HepG2 (cell line): ENCODE results near the gene PKLR. TPM values are rescaled to one million over a fixed set of nuclear protein-coding genes. Genes with fewer than 3 reads are reported as not detected.
A peak's percentile ranks its signal among the peaks of the same experiment; 100 is the strongest.

Source experiments
- ATF7 ChIP-seq, 2 experiments: fragments of 450-650 bp in 1 of 2; sonication (generic) in 1 of 2; formaldehyde crosslinking in 1 of 2; IDR thresholded peaks; 2 replicates each; pipeline versions ENCODE4 v1.4.0 to v1.6.1; 2016 to 2020; ENCODE audit warnings: antibody characterized with exemption in 1 of 2, mild to moderate bottlenecking in 1 of 2, missing genetic modification reagents in 1 of 2
- CENPT ChIP-seq: sonication (generic); formaldehyde crosslinking; IDR thresholded peaks from 2 replicates; pipeline ENCODE4 v1.8.0; 2022; ENCODE audit warnings: low read depth, mild to moderate bottlenecking, moderate library complexity, missing genetic modification reagents
- FOSL2 ChIP-seq: sonication (generic); formaldehyde crosslinking; IDR thresholded peaks from 2 replicates; pipeline ENCODE4 v1.4.0; 2020; ENCODE audit warnings: missing genetic modification reagents
- GFI1 ChIP-seq: sonication (generic); formaldehyde crosslinking; IDR thresholded peaks from 2 replicates; pipeline ENCODE4 v1.5.0; 2020; ENCODE audit warnings: missing genetic modification reagents, mild to moderate bottlenecking, borderline replicate concordance
- KLF13 ChIP-seq: sonication (generic); formaldehyde crosslinking; IDR thresholded peaks from 2 replicates; pipeline ENCODE4 v1.4.0; 2020; ENCODE audit warnings: mild to moderate bottlenecking, missing genetic modification reagents
- NFKB2 ChIP-seq: sonication (generic); formaldehyde crosslinking; IDR thresholded peaks from 2 replicates; pipeline ENCODE4 v1.4.0; 2020; ENCODE audit warnings: missing genetic modification reagents, borderline replicate concordance
- NR3C1 ChIP-seq: sonication (generic); formaldehyde crosslinking; IDR thresholded peaks from 2 replicates; pipeline ENCODE4 v1.4.0; 2020; ENCODE audit warnings: missing genetic modification reagents
- POGZ ChIP-seq: sonication (generic); formaldehyde crosslinking; IDR thresholded peaks from 2 replicates; pipeline ENCODE4 v1.4.0; 2020; ENCODE audit warnings: mild to moderate bottlenecking, missing genetic modification reagents
- POLR2AphosphoS5 ChIP-seq: IDR thresholded peaks from 2 replicates; pipeline ENCODE4 v1.6.1; 2012; ENCODE audit warnings: low read depth, low read length
- RAD51 ChIP-seq: fragments of 450-650 bp; IDR thresholded peaks from 2 replicates; pipeline ENCODE4 v1.6.1; 2016; ENCODE audit warnings: borderline replicate concordance
- SAP130 ChIP-seq: IDR thresholded peaks from 2 replicates; pipeline ENCODE4 v1.6.1; 2016; ENCODE audit warnings: low read depth
- TARDBP ChIP-seq: sonication (generic); formaldehyde crosslinking; IDR thresholded peaks from 2 replicates; pipeline ENCODE4 v1.8.0; 2022; ENCODE audit warnings: mild to moderate bottlenecking, missing genetic modification reagents
- ZNF263 ChIP-seq: sonication (generic); formaldehyde crosslinking; IDR thresholded peaks from 2 replicates; pipeline ENCODE4 v1.4.0; 2020; ENCODE audit warnings: missing genetic modification reagents
- polyA plus RNA-seq, 8 experiments: library from polyadenylated mRNA; depleted of rRNA in 3 of 8; stranded (reverse) in 7 of 8; unstranded in 1 of 8; fragments of >200 nt; fragmentation: Illumina TruSeq in 4 of 8; extraction: Trizol in 4 of 8; gene quantifications; 2 replicates each; pipeline versions ENCODE4 v1.2.1 to v1.2.3, GENCODE V29; 2011 to 2016; ENCODE audit warnings: low read depth in 4 of 8, missing spikeins in 1 of 8, mixed read lengths in 1 of 8; ENCODE audit not compliant: insufficient read depth in 1 of 8
- total RNA-seq, 5 experiments: library from RNA; depleted of rRNA; stranded (reverse); fragments of >200 nt; fragmentation: Illumina TruSeq; extraction: Trizol; gene quantifications; 2 replicates each; pipeline ENCODE4 v1.2.3, GENCODE V29; 2016; ENCODE audit warnings: low read depth in 1 of 5
- TF ChIP-seq, protein P1 (sequence below): sonication (generic); formaldehyde crosslinking; IDR thresholded peaks from 2 replicates; pipeline ENCODE4 v1.4.0; 2020; ENCODE audit warnings: missing genetic modification reagents, borderline replicate concordance
- TF ChIP-seq, protein P2 (sequence below): sonication (generic); formaldehyde crosslinking; IDR thresholded peaks from 2 replicates; pipeline ENCODE4 v1.4.0; 2020; ENCODE audit warnings: missing genetic modification reagents
- TF ChIP-seq, protein P3 (sequence below): sonication (generic); formaldehyde crosslinking; IDR thresholded peaks from 2 replicates; pipeline ENCODE4 v1.8.1; 2023; ENCODE audit warnings: mild to moderate bottlenecking, moderate library complexity, missing genetic modification reagents
- TF ChIP-seq, protein P4 (sequence below): sonication (generic); formaldehyde crosslinking; IDR thresholded peaks from 2 replicates; pipeline ENCODE4 v1.9.0; 2021; ENCODE audit warnings: missing genetic modification reagents, borderline replicate concordance

The PKLR gene
- total and polyA plus RNA-seq, 2 of the 13 experiments (the other 11 are each of a cell fraction or from before 2014, with no cell fraction given), result 10.3 to 29.3 TPM

DNA sequence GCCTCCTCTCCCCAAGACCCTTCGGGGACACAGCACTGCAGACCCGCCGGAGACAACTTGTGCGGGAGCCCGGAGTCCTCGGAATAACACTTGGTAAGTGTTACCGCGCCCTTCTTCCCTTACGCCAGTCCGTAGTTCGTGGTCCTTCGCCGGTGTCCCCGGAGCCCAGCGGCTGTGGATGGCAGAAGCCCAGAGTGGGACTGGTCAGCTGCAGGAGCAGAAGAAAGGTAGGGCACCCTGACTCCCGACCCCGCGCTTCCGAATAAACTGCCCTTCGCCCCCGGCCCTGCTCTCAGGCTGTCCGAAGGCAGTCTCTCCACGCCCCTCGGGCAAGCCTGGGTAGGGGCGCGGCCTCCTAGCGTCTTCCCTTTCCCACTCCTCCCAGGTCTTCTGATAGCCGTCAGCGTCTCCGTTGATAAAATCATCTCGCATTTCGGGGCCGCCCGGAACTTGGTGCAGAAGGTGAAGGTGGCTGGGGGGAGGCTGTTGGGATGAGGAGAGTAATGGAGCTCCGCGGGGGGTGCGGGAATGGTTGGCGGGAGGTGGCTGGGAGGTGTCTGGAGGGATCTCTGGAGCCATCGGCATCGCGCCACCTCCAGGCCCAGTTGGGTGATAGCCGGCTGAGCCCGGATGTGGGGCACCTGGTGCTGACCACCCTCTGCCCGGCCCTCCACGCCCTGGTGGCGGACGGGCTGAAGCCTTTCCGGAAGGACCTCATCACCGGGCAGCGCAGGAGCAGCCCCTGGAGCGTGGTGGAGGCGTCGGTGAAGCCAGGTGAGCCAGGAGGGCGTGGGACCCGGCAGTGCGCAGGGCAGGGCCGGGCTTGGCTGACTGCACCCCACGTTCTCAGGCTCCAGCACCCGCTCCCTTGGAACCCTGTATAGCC lies 23.7 kb upstream of the PKLR start (continued):
- TF ChIP-seq, protein P1, sequence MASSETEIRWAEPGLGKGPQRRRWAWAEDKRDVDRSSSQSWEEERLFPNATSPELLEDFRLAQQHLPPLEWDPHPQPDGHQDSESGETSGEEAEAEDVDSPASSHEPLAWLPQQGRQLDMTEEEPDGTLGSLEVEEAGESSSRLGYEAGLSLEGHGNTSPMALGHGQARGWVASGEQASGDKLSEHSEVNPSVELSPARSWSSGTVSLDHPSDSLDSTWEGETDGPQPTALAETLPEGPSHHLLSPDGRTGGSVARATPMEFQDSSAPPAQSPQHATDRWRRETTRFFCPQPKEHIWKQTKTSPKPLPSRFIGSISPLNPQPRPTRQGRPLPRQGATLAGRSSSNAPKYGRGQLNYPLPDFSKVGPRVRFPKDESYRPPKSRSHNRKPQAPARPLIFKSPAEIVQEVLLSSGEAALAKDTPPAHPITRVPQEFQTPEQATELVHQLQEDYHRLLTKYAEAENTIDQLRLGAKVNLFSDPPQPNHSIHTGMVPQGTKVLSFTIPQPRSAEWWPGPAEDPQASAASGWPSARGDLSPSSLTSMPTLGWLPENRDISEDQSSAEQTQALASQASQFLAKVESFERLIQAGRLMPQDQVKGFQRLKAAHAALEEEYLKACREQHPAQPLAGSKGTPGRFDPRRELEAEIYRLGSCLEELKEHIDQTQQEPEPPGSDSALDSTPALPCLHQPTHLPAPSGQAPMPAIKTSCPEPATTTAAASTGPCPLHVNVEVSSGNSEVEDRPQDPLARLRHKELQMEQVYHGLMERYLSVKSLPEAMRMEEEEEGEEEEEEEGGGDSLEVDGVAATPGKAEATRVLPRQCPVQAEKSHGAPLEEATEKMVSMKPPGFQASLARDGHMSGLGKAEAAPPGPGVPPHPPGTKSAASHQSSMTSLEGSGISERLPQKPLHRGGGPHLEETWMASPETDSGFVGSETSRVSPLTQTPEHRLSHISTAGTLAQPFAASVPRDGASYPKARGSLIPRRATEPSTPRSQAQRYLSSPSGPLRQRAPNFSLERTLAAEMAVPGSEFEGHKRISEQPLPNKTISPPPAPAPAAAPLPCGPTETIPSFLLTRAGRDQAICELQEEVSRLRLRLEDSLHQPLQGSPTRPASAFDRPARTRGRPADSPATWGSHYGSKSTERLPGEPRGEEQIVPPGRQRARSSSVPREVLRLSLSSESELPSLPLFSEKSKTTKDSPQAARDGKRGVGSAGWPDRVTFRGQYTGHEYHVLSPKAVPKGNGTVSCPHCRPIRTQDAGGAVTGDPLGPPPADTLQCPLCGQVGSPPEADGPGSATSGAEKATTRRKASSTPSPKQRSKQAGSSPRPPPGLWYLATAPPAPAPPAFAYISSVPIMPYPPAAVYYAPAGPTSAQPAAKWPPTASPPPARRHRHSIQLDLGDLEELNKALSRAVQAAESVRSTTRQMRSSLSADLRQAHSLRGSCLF, result 0 out of 2 replicates have a peak, but pooled peaks have one; percentile 71
- TF ChIP-seq ATF7 (IDR thresholded peaks at IDR 0.05) (no peak), ATF7 (CRISPR knock-in tag; IDR thresholded peaks at IDR 0.05) (no peak), KLF13 (CRISPR knock-in tag) (no peak), POGZ (CRISPR knock-in tag) (no peak), RAD51 (no peak), FOSL2 (no peak), ZNF263 (no peak), CENPT (CRISPR knock-in tag) (no peak), NFKB2 (no peak), GFI1 (CRISPR knock-in tag) (no peak), TARDBP (CRISPR knock-in tag) (no peak), NR3C1 (no peak), POLR2AphosphoS5 (no peak), SAP130 (CRISPR knock-in tag) (peak; percentile 62; the same call in 1 of the 2 replicates)
- TF ChIP-seq, protein P2, sequence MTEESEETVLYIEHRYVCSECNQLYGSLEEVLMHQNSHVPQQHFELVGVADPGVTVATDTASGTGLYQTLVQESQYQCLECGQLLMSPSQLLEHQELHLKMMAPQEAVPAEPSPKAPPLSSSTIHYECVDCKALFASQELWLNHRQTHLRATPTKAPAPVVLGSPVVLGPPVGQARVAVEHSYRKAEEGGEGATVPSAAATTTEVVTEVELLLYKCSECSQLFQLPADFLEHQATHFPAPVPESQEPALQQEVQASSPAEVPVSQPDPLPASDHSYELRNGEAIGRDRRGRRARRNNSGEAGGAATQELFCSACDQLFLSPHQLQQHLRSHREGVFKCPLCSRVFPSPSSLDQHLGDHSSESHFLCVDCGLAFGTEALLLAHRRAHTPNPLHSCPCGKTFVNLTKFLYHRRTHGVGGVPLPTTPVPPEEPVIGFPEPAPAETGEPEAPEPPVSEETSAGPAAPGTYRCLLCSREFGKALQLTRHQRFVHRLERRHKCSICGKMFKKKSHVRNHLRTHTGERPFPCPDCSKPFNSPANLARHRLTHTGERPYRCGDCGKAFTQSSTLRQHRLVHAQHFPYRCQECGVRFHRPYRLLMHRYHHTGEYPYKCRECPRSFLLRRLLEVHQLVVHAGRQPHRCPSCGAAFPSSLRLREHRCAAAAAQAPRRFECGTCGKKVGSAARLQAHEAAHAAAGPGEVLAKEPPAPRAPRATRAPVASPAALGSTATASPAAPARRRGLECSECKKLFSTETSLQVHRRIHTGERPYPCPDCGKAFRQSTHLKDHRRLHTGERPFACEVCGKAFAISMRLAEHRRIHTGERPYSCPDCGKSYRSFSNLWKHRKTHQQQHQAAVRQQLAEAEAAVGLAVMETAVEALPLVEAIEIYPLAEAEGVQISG (CRISPR knock-in tag), result no peak
- TF ChIP-seq, protein P3, sequence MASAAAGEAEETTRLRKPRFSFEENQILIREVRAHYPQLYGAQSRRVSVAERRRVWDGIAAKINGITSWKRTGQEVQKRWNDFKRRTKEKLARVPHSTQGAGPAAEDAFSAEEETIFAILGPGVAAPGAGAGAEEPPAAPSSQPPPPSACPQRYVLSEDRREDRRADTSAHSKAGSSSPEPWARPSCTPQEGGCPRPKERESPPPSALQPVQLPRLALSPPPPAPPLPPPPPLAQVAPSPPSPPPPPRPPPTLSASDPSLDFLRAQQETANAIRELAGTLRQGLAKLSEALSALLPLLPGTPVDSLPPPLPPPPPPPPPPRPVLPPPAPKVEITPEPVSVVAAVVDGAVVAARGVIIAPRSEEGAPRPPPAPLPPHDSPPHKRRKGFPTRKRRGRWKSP (CRISPR knock-in tag), result peak; percentile 8; the same call in 1 of the 2 replicates
- TF ChIP-seq, protein P4, sequence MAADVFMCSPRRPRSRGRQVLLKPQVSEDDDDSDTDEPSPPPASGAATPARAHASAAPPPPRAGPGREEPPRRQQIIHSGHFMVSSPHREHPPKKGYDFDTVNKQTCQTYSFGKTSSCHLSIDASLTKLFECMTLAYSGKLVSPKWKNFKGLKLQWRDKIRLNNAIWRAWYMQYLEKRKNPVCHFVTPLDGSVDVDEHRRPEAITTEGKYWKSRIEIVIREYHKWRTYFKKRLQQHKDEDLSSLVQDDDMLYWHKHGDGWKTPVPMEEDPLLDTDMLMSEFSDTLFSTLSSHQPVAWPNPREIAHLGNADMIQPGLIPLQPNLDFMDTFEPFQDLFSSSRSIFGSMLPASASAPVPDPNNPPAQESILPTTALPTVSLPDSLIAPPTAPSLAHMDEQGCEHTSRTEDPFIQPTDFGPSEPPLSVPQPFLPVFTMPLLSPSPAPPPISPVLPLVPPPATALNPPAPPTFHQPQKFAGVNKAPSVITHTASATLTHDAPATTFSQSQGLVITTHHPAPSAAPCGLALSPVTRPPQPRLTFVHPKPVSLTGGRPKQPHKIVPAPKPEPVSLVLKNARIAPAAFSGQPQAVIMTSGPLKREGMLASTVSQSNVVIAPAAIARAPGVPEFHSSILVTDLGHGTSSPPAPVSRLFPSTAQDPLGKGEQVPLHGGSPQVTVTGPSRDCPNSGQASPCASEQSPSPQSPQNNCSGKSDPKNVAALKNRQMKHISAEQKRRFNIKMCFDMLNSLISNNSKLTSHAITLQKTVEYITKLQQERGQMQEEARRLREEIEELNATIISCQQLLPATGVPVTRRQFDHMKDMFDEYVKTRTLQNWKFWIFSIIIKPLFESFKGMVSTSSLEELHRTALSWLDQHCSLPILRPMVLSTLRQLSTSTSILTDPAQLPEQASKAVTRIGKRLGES, result 0 out of 2 replicates have a peak, but pooled peaks have one; percentile 36
